Neuronal stem cell (in vitro differentiated cells): ENCODE measurements around the gene ENTPD2.

ENCODE experiments used
- DNase-seq: peaks from one replicate; pipeline ENCODE4 v3.0.0-alpha.2; 2013; ENCODE audit warnings: low spot score
- H2AFZ ChIP-seq: one replicate; pipeline ENCODE4 v1.6.1; 2013; ENCODE audit warnings: mild to moderate bottlenecking, low read length, inconsistent platforms
- H2AK5ac ChIP-seq: 2 replicates; pipeline ENCODE4 v1.6.1; 2013; ENCODE audit warnings: low read depth, mild to moderate bottlenecking, inconsistent platforms, low read length, moderate library complexity, mixed read lengths
- H2BK120ac ChIP-seq: 2 replicates; pipeline ENCODE4 v1.6.1; 2013; ENCODE audit warnings: low read depth, mild to moderate bottlenecking, inconsistent platforms, low read length, moderate library complexity, mixed read lengths
- H2BK12ac ChIP-seq: one replicate; pipeline ENCODE4 v1.6.1; 2013; ENCODE audit warnings: low read length, inconsistent platforms
- H2BK15ac ChIP-seq: 2 replicates; pipeline ENCODE4 v1.6.1; 2013; ENCODE audit warnings: mild to moderate bottlenecking, low read length, inconsistent platforms, mixed read lengths
- H2BK5ac ChIP-seq: one replicate; pipeline ENCODE4 v1.6.1; 2013; ENCODE audit warnings: inconsistent platforms, mild to moderate bottlenecking, low read length, moderate library complexity
- H3K14ac ChIP-seq: one replicate; pipeline ENCODE4 v1.6.1; 2013; ENCODE audit warnings: low read length, inconsistent platforms
- H3K18ac ChIP-seq: 2 replicates; pipeline ENCODE4 v1.6.1; 2013; ENCODE audit warnings: low read length, inconsistent platforms
- H3K23ac ChIP-seq: 2 replicates; pipeline ENCODE4 v1.6.1; 2013; ENCODE audit warnings: low read depth, mild to moderate bottlenecking, mixed read lengths, low read length, inconsistent platforms; ENCODE audit not compliant: poor library complexity
- H3K27ac ChIP-seq: replicated peaks from 3 replicates; pipeline ENCODE4 v1.5.1; 2013; ENCODE audit warnings: low read length, inconsistent platforms
- H3K27me3 ChIP-seq, 3 experiments: 2 replicates each; pipeline ENCODE4 v1.6.1; 2013; ENCODE audit warnings: low read length in 3 of 3, mild to moderate bottlenecking in 2 of 3, inconsistent platforms in 1 of 3, low read depth in 1 of 3, mixed read lengths in 1 of 3, moderate library complexity in 1 of 3; ENCODE audit not compliant: control insufficient read depth in 3 of 3, insufficient read depth in 3 of 3
- H3K36me3 ChIP-seq, 2 donors: replicated peaks in 1 of 2; 2 replicates each; pipeline ENCODE4 v1.6.1; 2013; ENCODE audit warnings: low read length in 2 of 2; ENCODE audit not compliant: control insufficient read depth in 2 of 2, insufficient read depth in 2 of 2
- H3K4ac ChIP-seq: 2 replicates; pipeline ENCODE4 v1.6.1; 2013; ENCODE audit warnings: inconsistent platforms, mild to moderate bottlenecking, low read length, moderate library complexity
- H3K4me1 ChIP-seq, 2 donors: 1 replicate in 1 of 2; 2 replicates in 1 of 2; pipeline ENCODE4 v1.6.1; 2013; ENCODE audit warnings: low read length in 2 of 2, low read depth in 1 of 2; ENCODE audit not compliant: control insufficient read depth in 2 of 2, insufficient read depth in 1 of 2
- H3K4me2 ChIP-seq: one replicate; pipeline ENCODE4 v1.6.1; 2013; ENCODE audit warnings: mild to moderate bottlenecking, low read length, inconsistent platforms; ENCODE audit not compliant: insufficient read depth, poor library complexity, severe bottlenecking
- H3K4me3 ChIP-seq, 2 donors: 2 replicates each; pipeline ENCODE4 v1.5.1; 2013; ENCODE audit warnings: low read length in 2 of 2, mild to moderate bottlenecking in 2 of 2, inconsistent platforms in 1 of 2, moderate library complexity in 1 of 2
- H3K79me1 ChIP-seq: one replicate; pipeline ENCODE4 v1.6.1; 2013; ENCODE audit warnings: low read depth, mild to moderate bottlenecking, inconsistent platforms, low read length, moderate library complexity
- H3K9ac ChIP-seq: one replicate; pipeline ENCODE4 v1.6.1; 2013; ENCODE audit warnings: mild to moderate bottlenecking, low read depth, low read length, inconsistent platforms; ENCODE audit not compliant: poor library complexity
- H3K9me3 ChIP-seq, 2 donors: replicated peaks in 1 of 2; 2 replicates each; pipeline versions ENCODE3 to v1.6.1; 2013; ENCODE audit warnings: low read length in 2 of 2, mild to moderate bottlenecking in 2 of 2, inconsistent platforms in 1 of 2, low read depth in 1 of 2, mixed read lengths in 1 of 2, moderate library complexity in 1 of 2; ENCODE audit not compliant: control insufficient read depth in 2 of 2, insufficient read depth in 1 of 2
- H4K8ac ChIP-seq: one replicate; pipeline ENCODE4 v1.6.1; 2013; ENCODE audit warnings: low read depth, mild to moderate bottlenecking, inconsistent platforms, low read length, moderate library complexity
- H4K91ac ChIP-seq: one replicate; pipeline ENCODE4 v1.6.1; 2013; ENCODE audit warnings: low read length, low read depth, mild to moderate bottlenecking, inconsistent platforms; ENCODE audit not compliant: poor library complexity
- WGBS, 2 donors: extraction: QIAGEN DNeasy Blood & Tissue Kit; methylation state at CpG; one replicate each; pipeline ENCODE4 v1.1.7; 2013; ENCODE audit warnings: missing lambda C conversion rate in 2 of 2, mixed read lengths in 1 of 2; ENCODE audit not compliant: insufficient read length in 2 of 2, insufficient replicate concordance in 1 of 2; ENCODE audit errors: extremely low coverage in 2 of 2; 5-methylcytosine and 5-hydroxymethylcytosine counted together

ENTPD2 gene

DNA sequence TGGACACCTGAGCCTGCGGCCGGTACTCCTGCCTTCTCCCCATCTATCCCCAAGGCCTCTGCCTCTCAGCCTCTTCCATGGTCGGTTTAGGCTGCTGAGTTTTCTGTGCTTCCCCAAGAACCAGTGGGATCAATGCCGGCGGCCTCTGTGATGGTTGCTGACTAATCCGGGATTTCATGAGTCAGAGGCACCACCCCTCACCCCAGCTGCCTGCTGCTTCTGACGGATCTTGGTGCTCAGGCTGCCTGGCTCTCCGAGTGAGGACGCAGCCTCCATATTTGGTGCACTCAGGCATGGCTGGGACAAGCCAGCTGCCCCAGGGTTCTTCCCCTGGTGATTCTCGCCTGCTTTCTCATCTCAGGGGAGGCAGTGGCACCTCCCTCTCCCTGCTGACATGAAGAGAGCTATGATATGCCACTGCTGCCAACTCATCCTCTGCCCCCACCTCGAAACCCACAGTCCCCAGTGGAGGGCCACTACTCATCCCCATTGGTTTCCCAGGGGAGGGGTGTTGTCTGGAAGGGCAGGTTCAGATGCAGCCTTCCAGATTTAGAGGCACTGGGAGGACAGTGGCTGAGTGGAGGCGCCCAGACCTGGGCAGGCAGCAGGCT, 29.6 kb upstream of the ENTPD2 start:
- H4K8ac ChIP-seq, result no peak overlapping the region
- no CpG with 5 or more reads among the region's 12 CpGs for WGBS, 2 donors
- H2BK120ac ChIP-seq, result no peak overlapping the region
- DNase-seq, result no peak
- no peak overlapping the region for H3K27ac ChIP-seq
- no peak overlapping the region for H3K14ac ChIP-seq
- peak overlapping the region; percentile 27 for H2AFZ ChIP-seq
- H3K4ac ChIP-seq, result no peak overlapping the region
- peaks cover 3% of the 10 kb centered on the region for H3K79me1 ChIP-seq
- no peak overlapping the region for H3K23ac ChIP-seq
- H2BK15ac ChIP-seq, result no peak overlapping the region
- peaks cover 14 to 23% of the 10 kb centered on the region in 2 donors for H3K4me1 ChIP-seq
- H3K4me2 ChIP-seq, result no peak overlapping the region
- no peak overlapping the region for H4K91ac ChIP-seq
- H3K18ac ChIP-seq, result no peak overlapping the region
- peaks cover 0 to 7% of the 10 kb centered on the region in 2 donors for H3K9me3 ChIP-seq
- H3K27me3 ChIP-seq, result peaks cover 15 to 64% (median 46%) of the 10 kb centered on the region in 3 experiments
- H3K4me3 ChIP-seq, result peak overlapping the region in 1 of 2 donors; percentile 18
- peaks cover 0 to 5% of the 10 kb centered on the region in 2 donors for H3K36me3 ChIP-seq
- H2BK12ac ChIP-seq, result no peak overlapping the region
- no peak overlapping the region for H2BK5ac ChIP-seq
- no peak overlapping the region for H3K9ac ChIP-seq
- peak overlapping the region; percentile 54 for H2AK5ac ChIP-seq

DNA sequence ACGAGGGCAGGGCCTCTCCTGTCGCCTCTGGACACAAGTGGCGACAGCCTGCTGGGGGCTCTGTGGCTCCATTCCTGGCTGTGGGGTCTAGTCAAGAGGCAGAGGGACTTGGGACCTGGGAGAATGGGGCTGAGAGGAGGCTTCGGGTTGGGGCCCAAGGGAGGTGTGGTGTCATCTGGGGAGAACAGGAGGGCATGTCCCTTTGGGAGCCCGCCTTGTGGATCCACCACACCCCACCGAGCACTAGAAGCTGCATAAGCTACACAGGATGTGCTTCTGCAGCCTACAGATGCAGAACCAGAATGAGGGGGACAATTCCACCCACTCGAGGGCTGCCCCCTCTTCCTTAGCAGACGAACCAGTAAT, 29.0 kb upstream of the ENTPD2 start:
- no CpG with 5 or more reads among the region's 8 CpGs for WGBS, 2 donors
- Histone ChIP-seq H3K14ac (no peak overlapping the region), H2BK12ac (no peak overlapping the region)

DNA sequence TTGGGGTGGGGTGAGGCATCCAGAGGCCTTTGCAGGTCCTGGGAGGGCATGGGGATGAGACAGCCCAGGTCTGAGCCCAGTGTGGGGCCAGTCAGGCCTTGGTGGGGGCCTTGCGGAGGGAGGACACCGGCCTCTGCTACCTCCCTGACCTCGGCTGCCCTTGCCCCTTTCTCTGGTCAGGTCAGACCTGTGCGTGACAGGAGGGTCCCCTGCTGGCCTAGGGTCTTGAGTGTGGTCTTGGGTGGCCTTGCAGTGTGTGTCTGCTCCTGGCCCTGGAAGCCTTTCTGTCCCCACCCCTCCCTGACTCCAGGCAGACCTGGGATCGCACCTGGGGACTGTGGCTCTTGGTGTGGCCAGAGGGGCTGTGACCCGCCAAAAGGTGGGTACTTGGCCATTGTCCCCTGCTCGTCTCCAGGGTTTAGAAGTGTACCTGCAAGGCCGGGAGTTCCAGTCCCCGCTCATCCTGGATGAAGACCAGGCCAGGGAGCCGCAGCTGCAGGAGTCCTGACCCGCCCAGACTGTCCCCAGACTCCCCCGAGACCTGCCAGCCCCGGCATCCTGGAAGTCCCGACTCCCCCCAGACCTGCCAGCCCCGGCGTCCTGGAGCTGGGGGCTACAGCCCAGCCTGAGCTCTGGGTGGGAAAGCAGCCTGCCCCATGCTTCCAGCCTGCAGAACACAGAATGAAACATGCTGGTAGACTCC, 28.5 kb upstream of the ENTPD2 start:
- H3K27ac ChIP-seq, result no peak overlapping the region
- WGBS, 2 donors, result no CpG with 5 or more reads among the region's 16 CpGs

More for the DNA sequence above, 29.0 kb upstream of the ENTPD2 start:
- Histone ChIP-seq H3K4me2 (no peak overlapping the region), H3K4me3 (no peak overlapping the region), H2AFZ (no peak overlapping the region), H2BK5ac (no peak overlapping the region), H3K27ac (no peak overlapping the region), H2BK15ac (peak overlapping the region; percentile 20), H4K91ac (no peak overlapping the region), H3K9me3 (peaks cover 0 to 10% of the 10 kb centered on the region in 2 donors), H3K9ac (no peak overlapping the region), H2BK120ac (no peak overlapping the region), H3K23ac (no peak overlapping the region), H3K4me1 (peaks cover 17 to 22% of the 10 kb centered on the region in 2 donors), H3K18ac (no peak overlapping the region), H3K27me3 (peaks cover 21 to 70% (median 52%) of the 10 kb centered on the region in 3 experiments), H4K8ac (no peak overlapping the region), H3K36me3 (no peaks in the 10 kb centered on the region), H3K79me1 (peaks cover 7% of the 10 kb centered on the region), H3K4ac (no peak overlapping the region), H2AK5ac (peak overlapping the region; percentile 44)
- no peak for DNase-seq

More for the DNA sequence above, 28.5 kb upstream of the ENTPD2 start:
- Histone ChIP-seq H2BK12ac (no peak overlapping the region), H4K8ac (no peak overlapping the region), H3K18ac (peak overlapping the region; percentile 57), H3K36me3 (no peaks in the 10 kb centered on the region), H2BK120ac (no peak overlapping the region), H2BK5ac (no peak overlapping the region), H3K9me3 (peaks cover 0 to 10% of the 10 kb centered on the region in 2 donors), H3K79me1 (peaks cover 7% of the 10 kb centered on the region), H2AK5ac (peak overlapping the region; percentile 44), H3K4me2 (no peak overlapping the region), H2BK15ac (peak overlapping the region; percentile 93), H3K9ac (peak overlapping the region; percentile 77), H3K27me3 (peaks cover 26 to 76% (median 58%) of the 10 kb centered on the region in 3 experiments), H3K4ac (no peak overlapping the region), H3K23ac (no peak overlapping the region), H4K91ac (no peak overlapping the region), H3K4me1 (peaks cover 14 to 17% of the 10 kb centered on the region in 2 donors), H3K4me3 (peak overlapping the region in 1 of 2 donors; percentile 48), H2AFZ (no peak overlapping the region), H3K14ac (no peak overlapping the region)
- DNase-seq, result no peak
